Measurements from ENCODE around the gene SFTPD. TPM values are rescaled to one million over a fixed set of nuclear protein-coding genes. Genes with fewer than 3 reads are reported as not detected.

The SFTPD gene
- total and polyA plus RNA-seq, 9 of the 15 experiments (the other 6 are each of a cell fraction or from before 2014, with no cell fraction given): 0.20 TPM; not detected in 8

- TF ChIP-seq ZNF518B (CRISPR knock-in tag; IDR thresholded peaks at IDR 0.05) (no peak), CXXC5 (CRISPR knock-in tag; IDR thresholded peaks at IDR 0.05) (no peak), ARID3A (IDR thresholded peaks at IDR 0.05; ENCODE audit: borderline replicate concordance, low read depth, low read length) (no peak), NCOR1 (IDR thresholded peaks at IDR 0.05) (no peak), KHSRP (IDR thresholded peaks at IDR 0.05) (no peak), SRSF3 (IDR thresholded peaks at IDR 0.05; ENCODE audit: insufficient read depth, low read length) (no peak)
Observed at GRCh38 chr10:79941146-79941545, 7.8 kb downstream of the SFTPD start (continued).

GRCh38 chr10:79940431-79940830 lies 8.5 kb downstream of the SFTPD start:
- no peak for FAIRE-seq
- Histone ChIP-seq H3K79me2 (ENCODE audit: control insufficient read depth, insufficient read depth, low read length) (no peaks in the 10 kb centered on the region), H3K9ac (ENCODE audit: insufficient read depth in 1 of 2, low read depth in 2 of 2, low read length in 2 of 2) (no peak overlapping the region), H3K9me3 (replicated peaks; ENCODE audit: control insufficient read depth, insufficient read depth, low read depth, low read length) (no peaks in the 10 kb centered on the region), H3K9me1 (ENCODE audit: control insufficient read depth, insufficient read depth, low read length) (no peaks in the 10 kb centered on the region), H3K4me2 (ENCODE audit: insufficient read depth, low read length) (no peak overlapping the region), H4K20me1 (replicated peaks; ENCODE audit: control insufficient read depth, insufficient read depth, low read length) (0 out of 2 replicates have a peak, but pooled peaks cover 6% of the 10 kb centered on the region), H2AFZ (ENCODE audit: low read depth, low read length) (no peak overlapping the region), H3K27me3 (ENCODE audit: control insufficient read depth in 2 of 2, insufficient read depth in 2 of 2, low read length in 2 of 2) (peaks cover 29 to 81% of the 10 kb centered on the region in 2 experiments; a peak in 4 of 5 replicates), H3K4me1 (replicated peaks in 1 of 2; ENCODE audit: control insufficient read depth in 2 of 2, insufficient read depth in 2 of 2, low read length in 2 of 2) (no peaks in the 10 kb centered on the region), H3K36me3 (ENCODE audit: control insufficient read depth, insufficient read depth, low read length) (no peaks in the 10 kb centered on the region), H3K27ac (ENCODE audit: extremely low read depth, low read depth, low read length) (no peak overlapping the region), H3K4me3 (no peak overlapping the region)
- no peak for ATAC-seq
- CTCF ChIA-PET (ENCODE audit: low intra/inter-chr PET ratio): no interaction called here
- DNase-seq (ENCODE audit: extremely low read depth in 1 of 4, low spot score in 3 of 4): no peak
- intact Hi-C loops (cut with micrococcal nuclease) (no loop called here), in situ Hi-C loops (cut with MboI) (no loop called here)
- POLR2A ChIA-PET: interaction anchor here (0.7 kb wide), 1 partner anchor 12 kb away, joined by 3 read pairs; no protein-coding TSS in a partner anchor
- no TSS peak for BruUV-seq (replicated peaks)
- TF ChIP-seq ZNF780A (CRISPR knock-in tag; IDR thresholded peaks at IDR 0.05) (no peak), ATF2 (CRISPR knock-in tag; IDR thresholded peaks at IDR 0.05) (no peak), TRIM25 (IDR thresholded peaks at IDR 0.05; ENCODE audit: borderline replicate concordance) (no peak), TBL1XR1 (IDR thresholded peaks at IDR 0.05; ENCODE audit: low read length in 2 of 2) (no peak), SRSF9 (IDR thresholded peaks at IDR 0.05; ENCODE audit: borderline replicate concordance, low read depth, low read length) (no peak), TCFL5 (CRISPR knock-in tag; conservative IDR thresholded peaks at IDR 0.05) (no peak), TBP (optimal IDR thresholded peaks at IDR 0.05; ENCODE audit: low read depth, low read length) (no peak)
